H1 (cell line): ENCODE measurements around the gene ADRB2. TPM values are rescaled to one million over a fixed set of nuclear protein-coding genes. Genes with fewer than 3 reads are reported as not detected.

ENCODE experiments used
- CTCF ChIA-PET: fragments of 300-600 bp; sonication (Branson Sonifier 250); formaldehyde crosslinking; loops from one replicate; lab custom pipeline; 2021; ENCODE audit not compliant: partially characterized antibody; lab: Charles Lee
- POLR2A ChIA-PET: fragments of 300-600 bp; sonication (Branson Sonifier 250); formaldehyde crosslinking; loops from one replicate; lab custom pipeline; 2021; ENCODE audit warnings: inconsistent platforms; ENCODE audit not compliant: partially characterized antibody; lab: Charles Lee
- DNase-seq, 2 experiments: peaks; one replicate each; pipeline versions ENCODE4 v3.0.0 to v3.0.0-alpha.2; 2010 to 2022; ENCODE audit warnings: low spot score in 2 of 2, low read depth in 1 of 2, mixed read lengths in 1 of 2
- FAIRE-seq: peaks from 2 replicates; lab custom pipeline; 2011; peaks lifted over from hg19 to GRCh38; lab: Jason Lieb, UNC
- H2AFZ ChIP-seq: 2 replicates; pipeline ENCODE4 v1.8.1; 2012; ENCODE audit warnings: low read length, inconsistent platforms
- H2AK5ac ChIP-seq: 2 replicates; pipeline ENCODE4 v1.6.1; 2013; ENCODE audit warnings: low read depth, low read length
- H2BK120ac ChIP-seq: replicated peaks from 2 replicates; pipeline ENCODE3; 2013; ENCODE audit warnings: low read depth, low read length, inconsistent platforms
- H2BK12ac ChIP-seq: 2 replicates; pipeline ENCODE4 v1.6.1; 2013; ENCODE audit warnings: low read depth, low read length
- H2BK15ac ChIP-seq: 2 replicates; pipeline ENCODE4 v1.6.1; 2013; ENCODE audit warnings: low read length
- H2BK20ac ChIP-seq: 2 replicates; pipeline ENCODE4 v1.6.1; 2013; ENCODE audit warnings: low read length
- H2BK5ac ChIP-seq: 2 replicates; pipeline ENCODE4 v1.6.1; 2013; ENCODE audit warnings: low read depth, low read length
- H3K14ac ChIP-seq: 2 replicates; pipeline ENCODE4 v1.6.1; 2013; ENCODE audit warnings: inconsistent platforms; ENCODE audit not compliant: insufficient read length
- H3K18ac ChIP-seq: 2 replicates; pipeline ENCODE4 v1.6.1; 2013; ENCODE audit warnings: low read length; ENCODE audit errors: extremely low read depth
- H3K23ac ChIP-seq: 2 replicates; pipeline ENCODE4 v1.6.1; 2013; ENCODE audit warnings: inconsistent platforms; ENCODE audit not compliant: insufficient read length
- H3K23me2 ChIP-seq: 2 replicates; pipeline ENCODE4 v1.6.1; 2013; ENCODE audit warnings: low read depth, low read length
- H3K27ac ChIP-seq: 2 replicates; pipeline ENCODE4 v1.6.1; 2011; ENCODE audit warnings: low read depth, low read length, inconsistent platforms
- H3K27me3 ChIP-seq, 4 experiments: replicated peaks in 1 of 4; 1 replicate in 1 of 4; 2 replicates in 3 of 4; pipeline versions ENCODE4 v1.6.1 to v1.8.1; 2011 to 2013; ENCODE audit warnings: low read length in 3 of 4, mild to moderate bottlenecking in 3 of 4, inconsistent platforms in 2 of 4, mixed read lengths in 2 of 4, moderate library complexity in 1 of 4; ENCODE audit not compliant: control insufficient read depth in 3 of 4, insufficient read depth in 3 of 4; ENCODE audit errors: extremely low read depth in 1 of 4
- H3K36me3 ChIP-seq, 4 experiments: 2 replicates each; pipeline versions ENCODE4 v1.6.1 to v1.8.1; 2011 to 2013; ENCODE audit warnings: mild to moderate bottlenecking in 4 of 4, low read length in 3 of 4, moderate library complexity in 2 of 4, control low read depth in 1 of 4, inconsistent platforms in 1 of 4; ENCODE audit not compliant: insufficient read depth in 4 of 4, control insufficient read depth in 2 of 4
- H3K4ac ChIP-seq: replicated peaks from 2 replicates; pipeline ENCODE3; 2013; ENCODE audit warnings: low read length, low read depth, mixed read lengths, inconsistent platforms; ENCODE audit not compliant: insufficient read length
- H3K4me1 ChIP-seq, 4 experiments: replicated peaks in 1 of 4; 1 replicate in 1 of 4; 2 replicates in 3 of 4; pipeline versions ENCODE4 v1.6.1 to v1.8.1; 2011 to 2013; ENCODE audit warnings: low read length in 3 of 4, inconsistent platforms in 2 of 4, mixed read lengths in 1 of 4; ENCODE audit not compliant: insufficient read depth in 4 of 4, control insufficient read depth in 3 of 4
- H3K4me2 ChIP-seq, 2 experiments: 2 replicates each; pipeline versions ENCODE4 v1.6.1 to v1.8.1; 2011 to 2013; ENCODE audit warnings: low read depth in 2 of 2, low read length in 2 of 2, control low read depth in 1 of 2, inconsistent platforms in 1 of 2, mild to moderate bottlenecking in 1 of 2; ENCODE audit not compliant: insufficient read depth in 1 of 2
- H3K4me3 ChIP-seq, 4 experiments: fragments of 200-600, 300-600 bp in 1 of 4; sonication (generic), shearing (Covaris generic), sonication (Bioruptor Twin) in 1 of 4; 2 replicates each; pipeline versions ENCODE4 v1.5.1 to v1.8.1; 2011 to 2016; ENCODE audit warnings: low read length in 4 of 4, low read depth in 3 of 4, control low read depth in 2 of 4, inconsistent platforms in 2 of 4, mild to moderate bottlenecking in 2 of 4, mixed read lengths in 1 of 4, moderate library complexity in 1 of 4; ENCODE audit not compliant: insufficient read depth in 2 of 4; ENCODE audit errors: extremely low read depth in 1 of 4
- H3K56ac ChIP-seq: replicated peaks from 2 replicates; pipeline ENCODE3; 2013; ENCODE audit warnings: low read depth, mild to moderate bottlenecking, mixed read lengths, low read length, inconsistent platforms; ENCODE audit not compliant: insufficient read length
- H3K79me1 ChIP-seq: 2 replicates; pipeline ENCODE4 v1.6.1; 2013; ENCODE audit warnings: low read depth, low read length, control low read depth
- H3K79me2 ChIP-seq, 2 experiments: 2 replicates each; pipeline versions ENCODE4 v1.6.1 to v1.8.1; 2012 to 2013; ENCODE audit warnings: low read length in 2 of 2, mild to moderate bottlenecking in 2 of 2, inconsistent platforms in 1 of 2; ENCODE audit not compliant: insufficient read depth in 2 of 2, control insufficient read depth in 1 of 2
- H3K9ac ChIP-seq, 4 experiments: replicated peaks in 1 of 4; 1 replicate in 1 of 4; 2 replicates in 3 of 4; pipeline versions ENCODE4 v1.6.1 to v1.8.1; 2011 to 2013; ENCODE audit warnings: low read depth in 3 of 4, low read length in 3 of 4, control low read depth in 2 of 4, mild to moderate bottlenecking in 2 of 4, moderate library complexity in 2 of 4, inconsistent platforms in 1 of 4; ENCODE audit errors: extremely low read depth in 1 of 4
- H3K9me3 ChIP-seq, 2 experiments: 2 replicates each; pipeline versions ENCODE4 v1.6.1 to v1.8.1; 2012 to 2013; ENCODE audit warnings: mild to moderate bottlenecking in 2 of 2, moderate library complexity in 2 of 2, control low read depth in 1 of 2, inconsistent platforms in 1 of 2, low read depth in 1 of 2, low read length in 1 of 2, mixed read lengths in 1 of 2; ENCODE audit not compliant: insufficient read depth in 2 of 2
- H4K20me1 ChIP-seq, 2 experiments: replicated peaks in 1 of 2; 2 replicates each; pipeline versions ENCODE3 to v1.8.1; 2011 to 2013; ENCODE audit warnings: inconsistent platforms in 2 of 2, low read length in 2 of 2, mild to moderate bottlenecking in 1 of 2; ENCODE audit not compliant: insufficient read depth in 2 of 2, control insufficient read depth in 1 of 2
- H4K5ac ChIP-seq: 2 replicates; pipeline ENCODE4 v1.6.1; 2013; ENCODE audit warnings: low read length, low read depth, mixed read lengths, inconsistent platforms; ENCODE audit not compliant: insufficient read length
- H4K8ac ChIP-seq: 2 replicates; pipeline ENCODE4 v1.8.0; 2013; ENCODE audit warnings: mild to moderate bottlenecking, moderate library complexity, low read length, inconsistent platforms; ENCODE audit not compliant: insufficient read depth; ENCODE audit errors: extremely low read depth
- H4K91ac ChIP-seq: replicated peaks from 2 replicates; pipeline ENCODE3; 2013; ENCODE audit warnings: low read length, mixed read lengths, inconsistent platforms; ENCODE audit not compliant: insufficient read length
- CHD1 ChIP-seq: IDR thresholded peaks from 2 replicates; pipeline ENCODE4 v1.6.1; 2012; ENCODE audit warnings: low read depth, low read length, improper control_type of control experiment
- EZH2 ChIP-seq: fragments of 200-600 bp; sonication (generic); IDR thresholded peaks from 2 replicates; pipeline ENCODE4 v1.7.1; 2012; ENCODE audit warnings: low read depth, mild to moderate bottlenecking, moderate library complexity, low read length, inconsistent platforms; ENCODE audit not compliant: severe bottlenecking
- SP2 ChIP-seq: IDR thresholded peaks from 2 replicates; pipeline ENCODE4 v1.6.1; 2012; ENCODE audit warnings: mild to moderate bottlenecking, low read length, inconsistent platforms
- polyA plus RNA-seq, 7 experiments: library from polyadenylated mRNA; depleted of rRNA in 3 of 7; stranded (reverse) in 5 of 7; unstranded in 2 of 7; fragments of >200 nt in 5 of 7; fragments of 200-250 nt in 2 of 7; gene quantifications; 1 replicate in 5 of 7; 2 replicates in 1 of 7; 4 replicates in 1 of 7; pipeline versions ENCODE4 v1.2.1 to v1.2.3, GENCODE V29; 2011 to 2013; ENCODE audit warnings: missing spikeins in 2 of 7, mixed read lengths in 2 of 7
- total RNA-seq: library from RNA; stranded (reverse); fragmentation: NEBNext Ultra II Directional; extraction: Animal tissue kit (Norgen Biotek cat#: 25700); gene quantifications from 2 replicates; pipeline ENCODE4 v1.2.1, GENCODE V29; 2021

ADRB2 gene
- total and polyA plus RNA-seq, 2 of the 8 experiments (the other 6 are each of a cell fraction or from before 2014, with no cell fraction given), result 0.65 to 0.77 TPM

- no peak for DNase-seq
- Histone ChIP-seq H3K27ac (no peak overlapping the region), H4K20me1 (no peaks in the 10 kb centered on the region), H3K27me3 (no peaks in the 10 kb centered on the region), H3K14ac (no peak overlapping the region), H3K36me3 (no peaks in the 10 kb centered on the region), H4K5ac (no peak overlapping the region), H4K8ac (no peak overlapping the region), H2BK120ac (no peak overlapping the region), H2BK20ac (no peak overlapping the region), H3K56ac (no peak overlapping the region), H3K79me2 (no peaks in the 10 kb centered on the region), H3K4me3 (no peak overlapping the region), H3K4me1 (no peaks in the 10 kb centered on the region), H3K9me3 (no peaks in the 10 kb centered on the region), H3K23me2 (no peaks in the 10 kb centered on the region), H3K4ac (no peak overlapping the region), H2BK5ac (no peak overlapping the region), H4K91ac (no peak overlapping the region), H3K79me1 (no peaks in the 10 kb centered on the region), H2AK5ac (no peak overlapping the region), H3K9ac (no peak overlapping the region), H2AFZ (no peak overlapping the region), H3K4me2 (no peak overlapping the region), H2BK12ac (no peak overlapping the region), H3K23ac (no peak overlapping the region), H2BK15ac (no peak overlapping the region), H3K18ac (no peak overlapping the region)
- FAIRE-seq, result no peak
- ChIA-PET POLR2A (no interaction called here), CTCF (no interaction called here)
- TF ChIP-seq SP2, result no peak
- no peak for TF ChIP-seq CHD1
- TF ChIP-seq EZH2, result no peak
Observed at GRCh38 chr5:148785223-148785622, 41.2 kb upstream of the ADRB2 start.
